Heart right ventricle (tissue), 16 donors: ENCODE data around the gene HOATZ. TPM values are rescaled to one million over a fixed set of nuclear protein-coding genes. Genes with fewer than 3 reads are reported as not detected.
A peak's percentile ranks its signal among the peaks of the same experiment; 100 is the strongest.

Experiments
- ATAC-seq, 8 donors: fragments of 200-7000 bp; cut with Tn5 transposase; one replicate each; pipeline ENCODE4 v1.9.1; 2020; ENCODE audit warnings: mild to moderate bottlenecking in 8 of 8, moderate library complexity in 8 of 8, moderate number of reproducible peaks in 1 of 8
- DNase-seq, 2 donors: peaks; one replicate each; pipeline ENCODE4 v3.0.0-alpha.2; 2020
- H3K27ac ChIP-seq, 10 donors: fragments of 200-600 bp; sonication (generic) in 2 of 10; one replicate each; pipeline versions ENCODE4 v1.5.0 to v1.8.0; 2020 to 2022; ENCODE audit warnings: mild to moderate bottlenecking in 3 of 10
- H3K27me3 ChIP-seq, 7 donors: fragments of 200-600 bp; one replicate each; pipeline ENCODE4 v1.8.0; 2021 to 2022; ENCODE audit warnings: mild to moderate bottlenecking in 2 of 7
- H3K36me3 ChIP-seq, 9 donors: fragments of 200-600 bp; sonication (generic) in 1 of 9; one replicate each; pipeline versions ENCODE4 v1.5.0 to v1.8.0; 2020 to 2022; ENCODE audit warnings: mild to moderate bottlenecking in 2 of 9
- H3K4me1 ChIP-seq, 9 donors: fragments of 200-600 bp; sonication (generic) in 1 of 9; one replicate each; pipeline versions ENCODE4 v1.5.0 to v1.8.0; 2020 to 2022; ENCODE audit warnings: mild to moderate bottlenecking in 4 of 9
- H3K4me3 ChIP-seq, 10 donors: fragments of 200-600 bp; sonication (generic) in 2 of 10; one replicate each; pipeline versions ENCODE4 v1.5.0 to v1.8.0; 2020 to 2022; ENCODE audit warnings: mild to moderate bottlenecking in 7 of 10, moderate library complexity in 2 of 10
- H3K9me3 ChIP-seq, 11 donors: fragments of 200-600 bp in 10 of 11; sonication (generic) in 2 of 11; one replicate each; pipeline versions ENCODE4 v1.5.0 to v1.8.0; 2013 to 2022; ENCODE audit warnings: mild to moderate bottlenecking in 2 of 11, control low read depth in 1 of 11, moderate library complexity in 1 of 11
- WGBS, 2 donors: extraction: QIAGEN DNeasy Blood & Tissue Kit; methylation state at CpG; one replicate each; pipeline ENCODE4 v1.1.7; 2013; ENCODE audit warnings: inconsistent platforms in 1 of 2; 5-methylcytosine and 5-hydroxymethylcytosine counted together
- intact Hi-C, 10 donors: fragments of 100-400 bp; cut with DNase I; formaldehyde crosslinking; loops; one replicate each; pipeline versions ENCODE4 v1.11.1 to v1.14.2; 2022
- polyA plus RNA-seq, 2 donors: library from polyadenylated mRNA; stranded (reverse); fragments of 200-250 nt; gene quantifications; one replicate each; pipeline ENCODE4 v1.2.3, GENCODE V29; 2013
- total RNA-seq, 10 donors: library from RNA; stranded (reverse); fragmentation: NEBNext Ultra II Directional in 3 of 10; extraction: Animal tissue kit (Norgen Biotek cat#: 25700) in 3 of 10; gene quantifications; one replicate each; pipeline versions ENCODE4 v1.2.1 to v1.2.4, GENCODE V29; 2021 to 2023
- TF ChIP-seq, protein P1 (sequence below), 9 donors: fragments of 200-600 bp; sonication (generic) in 2 of 9; IDR thresholded peaks; one replicate each; pipeline versions ENCODE4 v1.5.0 to v1.8.0; 2021 to 2022; ENCODE audit warnings: antibody characterized with exemption in 9 of 9, mild to moderate bottlenecking in 5 of 9, moderate library complexity in 1 of 9
- donor health status: Arrhythmogenic right ventricular cardiomyopathy.
- donor health status: ischemic (EF 13 %, LVEDD 7.1; RV severe dilation, severe dysfunction).
- donor health status: healthy with polysubstance abuse.
- donor health status: DM: no; HTN: yes; CAD: no.
- donor health status: DM: no; HTN: no; CAD: no.
- donor health status: ischemic (EF 25% LVEDD 6.9; RV normal size, moderate dysfunction).
- donor health status: ischemic (EF 25% LVEDD 5.7; RV mildly dilated, moderate dysfunction).
- donor health status: healthy.
- donor health status: DM: yes; HTN: yes; CAD: no.
- donor health status: Ischemic cardiomyopathy.
- donor health status: ischemic (EF 35%, LVEDD 5.7; RV mildly dilated, moderate dysfunction).
- donor health status: nonischemic (EF 11% LVEDD 7.7; RV severe dilation, severe dysfunction).
- donor health status: DM: yes; HTN: yes; CAD: no.
- donor health status: PGD.
- donor health status: ischemic (EF 29% LVEDD 5.4; RV normal size, mild dysfunction).
- donor health status: nonischemic (EF 23%, LVEDD 6.1; RV moderate dilation, normal function).

The HOATZ gene
- total and polyA plus RNA-seq, 12 donors: not detected

DNA sequence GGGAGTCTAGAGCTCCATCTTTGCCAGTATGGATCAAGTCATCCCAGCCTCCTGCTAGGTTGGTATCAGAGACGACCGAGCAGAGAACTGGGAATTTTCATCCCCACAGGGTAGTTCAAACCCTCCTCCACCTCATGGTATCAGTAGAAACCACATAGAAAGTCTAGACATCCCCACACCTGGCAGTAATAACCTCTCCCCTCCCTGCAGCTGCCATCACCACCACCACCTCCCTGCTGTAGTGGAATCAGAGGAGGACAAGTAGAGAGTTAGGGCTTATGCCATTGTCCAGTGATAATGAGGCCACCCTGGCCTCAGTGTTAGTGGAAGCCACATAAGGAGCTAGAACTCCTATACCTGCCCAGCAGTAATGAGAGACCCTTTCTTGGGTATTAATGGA is 36.7 kb upstream of the HOATZ start:
- TF ChIP-seq, protein P1, sequence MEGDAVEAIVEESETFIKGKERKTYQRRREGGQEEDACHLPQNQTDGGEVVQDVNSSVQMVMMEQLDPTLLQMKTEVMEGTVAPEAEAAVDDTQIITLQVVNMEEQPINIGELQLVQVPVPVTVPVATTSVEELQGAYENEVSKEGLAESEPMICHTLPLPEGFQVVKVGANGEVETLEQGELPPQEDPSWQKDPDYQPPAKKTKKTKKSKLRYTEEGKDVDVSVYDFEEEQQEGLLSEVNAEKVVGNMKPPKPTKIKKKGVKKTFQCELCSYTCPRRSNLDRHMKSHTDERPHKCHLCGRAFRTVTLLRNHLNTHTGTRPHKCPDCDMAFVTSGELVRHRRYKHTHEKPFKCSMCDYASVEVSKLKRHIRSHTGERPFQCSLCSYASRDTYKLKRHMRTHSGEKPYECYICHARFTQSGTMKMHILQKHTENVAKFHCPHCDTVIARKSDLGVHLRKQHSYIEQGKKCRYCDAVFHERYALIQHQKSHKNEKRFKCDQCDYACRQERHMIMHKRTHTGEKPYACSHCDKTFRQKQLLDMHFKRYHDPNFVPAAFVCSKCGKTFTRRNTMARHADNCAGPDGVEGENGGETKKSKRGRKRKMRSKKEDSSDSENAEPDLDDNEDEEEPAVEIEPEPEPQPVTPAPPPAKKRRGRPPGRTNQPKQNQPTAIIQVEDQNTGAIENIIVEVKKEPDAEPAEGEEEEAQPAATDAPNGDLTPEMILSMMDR (IDR thresholded peaks at IDR 0.05): no peak
- H3K27ac ChIP-seq: no peak overlapping the region
- no peak overlapping the region for H3K4me3 ChIP-seq
- peaks cover 0 to 31% (median 4%) of the 10 kb centered on the region in 11 donors for H3K9me3 ChIP-seq
- no peaks in the 10 kb centered on the region for H3K36me3 ChIP-seq
- DNase-seq: no peak
- H3K4me1 ChIP-seq: no peaks in the 10 kb centered on the region
- intact Hi-C loops: no loop called here
- H3K27me3 ChIP-seq: peaks cover 0 to 10% (median 0%) of the 10 kb centered on the region in 7 donors
- no peak for ATAC-seq
- WGBS, 2 donors: 80 to 81% methylated on average over 2 of the region's 2 CpGs

DNA sequence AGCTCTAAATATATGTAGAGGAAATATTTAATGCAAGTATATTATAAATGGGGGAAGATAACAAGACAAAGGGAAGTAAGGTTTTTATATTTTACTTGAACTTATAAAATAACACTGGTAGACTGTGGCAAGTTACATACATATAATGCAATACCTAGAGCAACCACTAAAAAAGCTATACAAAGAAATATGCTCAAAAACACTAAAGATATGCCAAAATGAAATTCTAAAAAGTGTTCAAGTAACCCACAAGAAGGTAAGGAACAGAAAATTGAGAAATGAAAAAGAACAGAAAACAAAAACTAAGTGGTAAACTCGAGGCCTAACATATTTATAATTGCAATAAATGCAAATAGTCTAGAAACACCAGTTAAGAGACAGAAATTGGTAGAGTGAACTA is 34.9 kb upstream of the HOATZ start:
- intact Hi-C loops: no loop called here
- no peak overlapping the region for H3K27ac ChIP-seq
- DNase-seq (no peak), ATAC-seq (no peak)
- H3K36me3 ChIP-seq: no peaks in the 10 kb centered on the region
- TF ChIP-seq, protein P1 (IDR thresholded peaks at IDR 0.05): peak in 1 of 9 donors; percentile 40
- H3K4me3 ChIP-seq: no peak overlapping the region
- H3K9me3 ChIP-seq: peaks cover 0 to 42% (median 11%) of the 10 kb centered on the region in 11 donors
- H3K27me3 ChIP-seq: peaks cover 0 to 10% (median 0%) of the 10 kb centered on the region in 7 donors
- no peaks in the 10 kb centered on the region for H3K4me1 ChIP-seq
- 78 to 82% methylated on average over 1 of the region's 1 CpG for WGBS, 2 donors

DNA sequence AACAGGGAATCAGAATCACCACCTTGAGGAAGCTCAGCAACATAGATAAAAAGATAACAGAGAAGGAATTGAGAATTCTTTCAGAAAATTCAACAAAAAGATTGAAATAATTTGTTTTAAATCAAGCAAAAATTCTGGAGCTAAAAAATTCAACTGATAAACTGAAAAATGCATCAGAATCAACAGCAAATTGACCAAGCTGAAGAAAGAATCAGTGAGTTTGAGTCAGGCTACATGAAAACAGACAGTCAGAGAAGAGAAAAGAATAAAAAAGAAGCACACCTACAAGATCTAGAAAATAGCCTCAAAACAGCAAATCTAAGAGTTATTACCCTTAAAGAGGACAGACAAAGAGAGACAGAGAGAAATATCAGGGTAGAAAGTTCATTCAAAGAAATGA is 31.1 kb upstream of the HOATZ start:
- Histone ChIP-seq H3K36me3 (no peaks in the 10 kb centered on the region), H3K9me3 (peaks cover 0 to 72% (median 19%) of the 10 kb centered on the region in 11 donors)
- no peak for ATAC-seq

DNA sequence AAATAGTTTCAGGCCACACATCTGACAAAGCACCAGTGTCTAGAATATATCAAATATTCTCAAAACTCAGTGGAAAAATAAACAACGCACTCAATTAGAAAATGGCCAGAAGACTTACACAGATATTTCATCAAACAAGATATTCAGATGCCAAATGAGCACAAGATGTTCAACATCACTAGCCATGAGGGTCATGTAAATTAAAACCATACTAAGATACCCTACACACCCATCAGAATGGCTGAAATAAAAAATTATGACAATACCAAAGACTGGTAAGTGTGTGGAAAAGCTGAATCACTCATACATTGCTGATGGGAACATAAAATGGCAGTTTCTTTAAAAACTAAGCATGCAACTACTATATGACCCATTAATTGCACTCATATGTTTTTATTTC is 24.1 kb upstream of the HOATZ start:
- peaks cover 0 to 27% (median 11%) of the 10 kb centered on the region in 11 donors for H3K9me3 ChIP-seq
- ATAC-seq (no peak), DNase-seq (no peak)
- H3K4me3 ChIP-seq: no peak overlapping the region
- H3K36me3 ChIP-seq: no peaks in the 10 kb centered on the region
- intact Hi-C loops: no loop called here
- H3K27me3 ChIP-seq: peaks cover 0 to 8% (median 0%) of the 10 kb centered on the region in 7 donors
- no peaks in the 10 kb centered on the region for H3K4me1 ChIP-seq
- TF ChIP-seq, protein P1 (IDR thresholded peaks at IDR 0.05): no peak
- no peak overlapping the region for H3K27ac ChIP-seq
- 95 to 98% methylated on average over 1 of the region's 1 CpG for WGBS, 2 donors

More for the DNA sequence above, 31.1 kb upstream of the HOATZ start:
- Histone ChIP-seq H3K4me1 (no peaks in the 10 kb centered on the region), H3K27ac (no peak overlapping the region), H3K27me3 (no peaks in the 10 kb centered on the region), H3K4me3 (no peak overlapping the region)
- TF ChIP-seq, protein P1 (IDR thresholded peaks at IDR 0.05): no peak
- intact Hi-C loops: no loop called here
- DNase-seq: no peak
